Stimulated activated CD8-positive, alpha-beta memory T cell treated with anti-CD3 and anti-CD28 coated beads, Interleukin-2, amount 100 ng/mL, for 48 hours (primary cell): ENCODE results near the gene ITCH.
A peak's percentile ranks its signal among the peaks of the same experiment; 100 is the strongest.
"Not testable (repeated sequence)": the region's sequence is repeated elsewhere in the genome, so short reads cannot be mapped to it uniquely, and the experiment has no call there.

ENCODE experiments used
- DNase-seq, 2 donors: peaks; one replicate each; pipeline ENCODE4 v3.0.0-alpha.2; 2020; ENCODE audit warnings: low read depth in 2 of 2

The ITCH gene

GRCh38 chr20:34452281-34452982 lies 89.4 kb downstream of the ITCH start:
- no peak for DNase-seq

DNA sequence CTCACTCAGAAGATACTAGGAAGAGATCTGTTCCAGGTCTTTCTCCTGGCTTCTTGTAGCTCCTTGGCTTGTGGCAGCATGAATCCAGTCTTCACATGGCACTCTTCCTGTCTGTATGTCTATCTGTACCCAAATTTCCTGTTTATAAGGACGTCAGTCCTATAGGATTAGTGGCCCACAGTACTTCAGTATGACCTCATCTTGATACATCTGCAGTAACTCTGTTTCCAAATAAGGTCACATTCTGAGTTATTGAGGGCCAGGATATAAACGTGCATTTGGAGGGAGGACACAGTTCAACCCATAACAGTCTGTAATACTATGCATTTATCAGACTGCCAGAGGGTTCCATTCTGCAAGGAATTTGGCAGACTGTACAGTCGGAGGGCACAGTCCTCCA lies 95.6 kb downstream of the ITCH start:
- DNase-seq: no peak

- no peak for DNase-seq
These were observed 96.3 kb downstream of the ITCH start for GRCh38 chr20:34459209-34459897.

DNA sequence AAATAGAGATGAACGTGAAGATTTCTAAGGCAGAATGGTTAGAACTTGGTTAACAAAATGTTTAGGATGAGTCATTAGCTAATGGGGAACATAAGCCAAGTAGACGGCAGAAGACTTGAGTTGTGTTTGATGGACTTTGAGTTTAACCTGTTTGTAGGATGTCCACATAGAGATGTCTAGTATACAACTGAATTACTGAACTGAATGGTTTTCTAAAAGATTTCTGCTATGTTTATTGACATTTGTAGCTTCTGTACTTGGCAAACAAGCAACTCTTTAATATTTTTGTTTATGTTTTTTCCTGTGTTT lies 98.7 kb downstream of the ITCH start:
- DNase-seq: no peak

DNA sequence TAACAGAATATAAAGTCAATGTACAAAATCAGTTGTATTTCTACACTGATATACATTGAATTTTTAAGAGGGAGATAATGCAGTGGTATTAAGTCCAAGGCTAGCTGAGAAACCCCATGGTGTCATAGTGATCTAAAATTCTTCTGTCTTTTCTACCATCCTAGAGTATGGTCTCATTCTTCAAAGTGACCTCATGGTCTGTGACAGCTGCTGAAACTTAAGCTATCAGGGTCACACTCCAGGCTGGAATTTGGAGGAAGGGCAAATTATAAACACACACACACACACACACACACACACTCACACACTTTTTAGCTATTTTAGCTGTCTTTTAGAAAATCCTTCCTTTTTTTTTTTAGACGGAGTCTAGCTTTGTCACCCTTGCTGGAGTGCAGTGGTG lies 105.9 kb downstream of the ITCH start:
- DNase-seq: no peak

DNA sequence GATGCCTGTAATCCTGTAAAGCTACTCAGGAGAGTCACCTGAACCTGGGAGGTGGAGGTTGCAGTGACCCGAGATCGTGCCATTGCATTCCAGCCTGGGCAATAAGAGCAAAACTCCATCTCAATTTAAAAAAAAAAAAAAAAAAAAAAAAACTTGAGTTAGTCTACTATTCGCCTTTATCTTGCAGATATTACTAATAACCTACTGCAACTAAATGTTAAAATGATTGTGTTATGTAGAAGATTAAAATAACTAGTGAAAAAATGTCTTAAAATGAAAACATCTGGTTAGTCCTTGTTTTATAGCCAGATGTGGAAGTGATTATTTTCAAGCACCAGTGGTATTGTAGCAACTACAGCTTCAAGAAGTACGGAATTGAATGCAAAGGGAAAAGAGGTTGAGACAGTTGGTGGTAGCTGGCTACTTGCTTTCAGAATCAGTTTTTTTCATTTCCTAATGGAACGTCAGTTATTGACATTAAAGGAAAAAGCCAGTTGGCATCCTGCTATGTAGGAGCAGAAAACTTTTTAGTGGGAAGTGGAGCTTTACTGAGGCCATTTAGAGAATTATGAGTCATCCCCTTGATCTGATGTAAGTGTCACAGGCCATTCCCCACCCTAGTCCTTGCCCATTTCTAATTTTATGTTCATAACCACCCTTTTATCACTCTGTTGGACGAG lies 109.3 kb downstream of the ITCH start:
- DNase-seq: no peak

DNA sequence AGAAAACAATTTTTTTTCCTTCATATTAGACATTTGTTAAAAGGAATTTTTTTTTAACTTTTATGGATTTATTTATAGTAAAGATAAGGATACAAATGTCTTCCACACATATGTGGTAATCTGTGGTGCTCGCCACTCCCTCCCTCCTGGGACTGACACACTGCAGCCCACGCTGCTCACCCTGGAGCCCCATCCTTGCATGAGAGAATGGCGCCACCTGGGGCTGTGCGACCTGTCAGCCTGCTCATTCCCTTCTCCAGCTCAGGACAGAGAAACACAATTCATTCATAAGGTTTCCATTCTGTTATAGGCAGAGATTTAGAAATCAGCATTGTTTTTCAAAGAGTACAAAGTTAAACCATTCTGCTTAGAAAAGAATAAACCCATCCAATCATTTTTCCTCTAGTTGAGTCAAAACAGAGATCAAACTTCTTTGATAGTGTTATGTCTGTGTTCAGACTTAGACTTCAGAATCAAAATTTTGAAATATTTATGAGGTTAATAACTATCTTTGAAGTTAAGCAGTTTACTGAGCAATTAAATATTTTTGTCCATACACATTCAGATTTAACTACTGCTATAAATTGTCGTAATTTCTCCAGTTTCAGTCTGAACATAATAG lies 110.3 kb downstream of the ITCH start:
- peak; percentile 14 to 30 for DNase-seq

DNA sequence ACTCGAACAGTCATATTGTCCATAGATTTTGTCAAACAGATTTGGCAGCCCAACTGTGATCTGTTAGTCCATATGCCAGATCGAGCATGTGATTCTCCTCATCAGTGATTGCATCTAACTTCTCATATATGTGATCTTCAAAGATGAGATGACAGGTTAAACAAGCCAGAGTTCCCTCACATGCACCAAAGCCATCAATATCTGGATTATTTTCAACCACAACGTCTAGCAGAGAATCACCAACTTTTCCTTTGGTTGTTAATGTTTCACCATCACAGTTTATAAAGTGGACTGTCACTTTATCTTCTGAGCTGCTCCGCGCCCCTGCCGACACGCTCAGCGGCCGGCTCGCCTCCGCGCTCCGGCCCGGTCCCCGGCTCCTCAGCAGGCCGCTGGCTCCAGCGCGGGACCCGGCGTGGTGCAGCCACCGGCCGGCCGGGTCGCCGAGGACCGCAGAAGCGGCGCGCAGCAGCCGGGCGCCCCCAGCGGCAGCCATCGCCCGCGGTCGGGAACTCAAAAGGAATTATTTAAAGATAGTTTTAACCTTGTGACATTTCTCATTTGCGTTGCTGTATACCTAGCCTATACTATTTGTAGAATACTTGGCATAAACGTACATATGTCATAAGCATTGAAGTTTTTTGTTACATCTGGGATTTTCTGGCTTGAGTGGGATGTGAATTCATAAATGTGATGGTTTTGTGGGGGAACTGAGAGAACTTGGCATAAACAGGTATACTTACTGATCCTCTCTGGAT lies 113.1 kb downstream of the ITCH start:
- DNase-seq: peak; percentile 13 to 20

GRCh38 chr20:34479627-34480026 lies 116.6 kb downstream of the ITCH start:
- DNase-seq: no peak

- DNase-seq: not testable (repeated sequence)
These were observed 119.1 kb downstream of the ITCH start for GRCh38 chr20:34482154-34482553.

GRCh38 chr20:34483585-34484220 lies 120.6 kb downstream of the ITCH start:
- not testable (repeated sequence) for DNase-seq

DNA sequence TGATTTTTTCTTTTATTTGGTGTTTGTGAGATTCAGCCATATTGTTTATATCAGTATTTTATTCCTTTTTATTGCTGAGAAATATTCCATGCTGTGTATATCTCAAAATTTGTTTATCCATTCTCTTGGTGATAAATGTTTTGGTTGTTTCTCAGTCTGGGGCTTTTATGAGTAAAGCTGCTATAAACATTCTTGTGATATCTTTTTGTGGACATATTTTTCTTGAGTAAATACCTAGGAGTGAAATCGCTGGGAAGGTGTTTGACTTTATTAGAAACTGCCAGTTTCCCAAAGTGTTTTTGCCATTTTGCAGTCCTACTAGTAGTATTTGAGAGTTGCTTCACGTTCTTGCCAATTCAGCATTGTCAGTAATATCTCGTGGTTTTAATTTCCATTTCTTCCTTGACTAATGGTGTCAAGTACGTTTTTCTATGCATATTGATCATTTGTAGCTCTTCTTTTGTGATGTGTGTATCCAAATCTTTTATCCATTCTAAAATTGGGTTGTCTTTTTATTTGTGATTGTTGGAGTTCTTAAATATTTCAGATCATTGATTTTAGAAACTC lies 122.1 kb downstream of the ITCH start:
- DNase-seq: no peak

DNA sequence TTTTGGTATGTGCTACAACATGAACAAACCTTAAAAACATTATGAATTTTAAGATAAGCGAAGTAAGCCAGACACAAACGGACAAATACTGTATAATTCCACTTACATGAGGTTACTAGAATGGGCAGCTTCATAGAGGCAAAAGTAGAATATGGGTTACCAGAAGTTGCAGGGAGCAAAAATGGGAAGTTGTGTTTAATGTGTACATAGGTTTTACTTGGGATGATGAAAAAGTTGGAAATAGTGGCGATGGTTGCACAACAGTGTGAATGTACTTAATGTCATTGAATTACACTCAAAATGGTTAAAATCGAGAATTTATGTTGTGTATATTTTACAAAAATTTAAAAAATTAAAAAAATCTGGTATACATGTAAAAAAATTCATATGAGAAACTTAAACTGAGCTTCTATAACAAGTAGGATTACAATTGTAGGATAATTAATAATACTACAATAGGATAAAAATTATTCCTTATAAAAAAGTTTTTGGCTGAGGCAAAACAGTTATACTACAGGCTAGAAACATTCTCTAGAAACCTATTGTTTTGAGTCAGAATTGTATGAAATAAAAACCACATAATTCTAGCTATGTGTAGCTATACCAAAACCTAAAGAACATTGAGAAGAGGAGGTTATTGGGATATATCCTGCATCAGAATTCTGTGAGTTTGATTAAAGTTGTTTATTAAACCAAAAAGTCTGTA lies 128.3 kb downstream of the ITCH start:
- no peak for DNase-seq

DNA sequence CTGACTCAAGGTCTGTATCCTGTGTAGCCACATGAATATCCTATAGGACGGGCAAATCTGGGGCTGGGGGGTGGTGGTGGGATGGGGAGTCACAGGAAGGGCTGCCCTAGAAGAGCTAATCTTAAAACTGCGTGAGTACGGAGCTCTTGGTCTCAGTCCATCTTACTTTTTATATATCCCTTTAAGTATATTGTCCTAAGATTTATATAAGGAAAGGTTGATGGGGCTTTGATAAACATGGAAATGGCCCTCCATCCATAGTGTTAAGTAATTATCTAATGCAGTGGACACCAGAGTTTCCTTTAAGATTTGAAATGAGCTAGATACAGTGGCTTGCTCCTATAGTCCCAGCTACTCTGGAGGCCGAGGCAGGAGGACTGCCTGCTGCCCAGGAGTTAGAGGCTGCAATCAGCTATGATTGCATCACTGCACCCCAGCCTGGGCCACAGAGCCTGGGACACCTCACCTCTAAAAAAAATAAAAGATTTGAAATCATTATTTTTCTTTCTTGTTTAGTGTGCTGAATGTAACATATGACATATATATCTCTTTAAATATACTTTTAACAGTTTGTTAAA lies 128.9 kb downstream of the ITCH start:
- no peak for DNase-seq

GRCh38 chr20:34493646-34494045 lies 130.6 kb downstream of the ITCH start:
- no peak for DNase-seq

GRCh38 chr20:34495307-34495706 lies 132.2 kb downstream of the ITCH start:
- no peak for DNase-seq

DNA sequence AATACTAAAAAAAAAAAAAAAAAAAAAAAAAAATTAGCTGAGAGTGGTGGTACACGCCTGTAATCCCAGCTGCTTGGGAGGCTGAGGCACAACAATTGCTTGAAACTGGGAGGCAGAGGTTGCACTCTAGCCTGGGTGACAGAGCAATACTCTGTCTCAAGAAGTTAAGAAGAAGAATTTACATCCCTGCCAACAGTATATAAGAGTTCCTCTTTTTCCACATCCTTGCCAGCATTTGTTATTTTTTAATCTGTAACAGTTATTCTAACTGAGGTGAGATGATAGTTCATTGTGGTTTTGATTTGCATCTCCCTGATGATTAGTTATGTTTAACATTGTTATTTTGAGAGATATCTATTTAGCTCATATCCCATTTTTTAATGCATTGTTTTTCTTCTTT lies 132.8 kb downstream of the ITCH start:
- DNase-seq: no peak

- DNase-seq: not testable (repeated sequence)
These were observed 134.5 kb downstream of the ITCH start for GRCh38 chr20:34497596-34497995.

DNA sequence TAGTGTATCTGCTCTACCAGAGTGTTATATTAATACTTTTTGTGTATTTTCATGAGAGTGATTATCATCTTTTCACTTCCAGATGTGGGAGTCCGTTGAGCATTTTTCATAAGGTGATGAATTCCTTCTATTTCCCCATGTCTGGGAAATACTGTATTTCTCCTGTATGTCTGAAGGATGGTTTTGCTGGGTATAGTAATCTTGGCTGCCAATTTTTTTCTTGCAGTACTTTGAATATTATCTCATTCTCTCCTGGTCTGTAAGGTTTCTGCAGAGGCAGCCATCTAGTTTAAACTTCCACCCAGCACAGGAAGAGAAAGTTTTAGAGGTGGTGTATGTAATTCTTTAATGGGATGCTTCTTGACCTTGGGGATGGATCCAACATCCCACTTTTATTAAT lies 137.8 kb downstream of the ITCH start:
- no peak for DNase-seq

DNA sequence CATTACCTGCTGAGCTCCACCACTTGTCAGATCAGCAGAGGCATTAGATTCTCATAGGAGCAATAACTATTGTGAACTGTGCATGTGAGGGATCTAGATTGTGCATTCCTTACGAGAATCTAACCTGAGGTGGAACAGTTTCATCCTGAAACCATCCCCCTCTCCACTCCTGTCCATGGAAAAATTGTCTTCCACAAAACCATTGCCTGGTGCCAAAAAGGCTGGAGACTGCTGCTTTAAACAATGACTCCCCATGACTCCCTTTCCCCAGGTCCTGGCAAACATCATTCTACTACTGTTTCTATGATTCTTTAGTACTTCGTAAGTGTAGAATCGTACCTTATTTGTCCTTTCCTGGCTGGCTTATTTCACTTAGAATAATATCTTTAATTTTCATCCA lies 143.4 kb downstream of the ITCH start:
- DNase-seq: no peak
